CD4-positive, alpha-beta T cell treated with Interleukin-2 at 100 ng/mL for 4 hours (primary cell): Measurements from ENCODE around the gene ESYT2.

Experiments
- DNase-seq: peaks from one replicate; pipeline ENCODE4 v3.0.0-alpha.2; 2020; ENCODE audit warnings: low spot score

The ESYT2 gene

DNA sequence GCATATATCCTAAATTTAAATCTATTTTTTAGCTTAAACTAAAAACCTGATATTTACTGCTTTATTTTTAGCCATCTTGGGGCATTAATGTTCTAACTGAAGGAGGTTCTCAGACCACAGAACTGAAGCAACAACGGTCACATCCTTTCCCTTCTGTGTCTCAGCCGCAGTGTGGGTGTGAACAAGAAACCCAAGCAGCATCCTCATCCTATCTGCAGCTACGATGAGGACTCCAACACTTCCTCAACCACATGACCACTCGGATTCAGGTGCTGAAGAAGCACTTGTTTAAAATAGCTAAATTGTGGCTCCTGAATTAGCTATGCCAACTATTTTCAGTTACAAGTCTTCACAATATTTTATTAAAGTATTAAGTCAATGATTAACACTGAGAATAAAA, 5.3 kb downstream of the ESYT2 start:
- DNase-seq, result peak; percentile 83

DNA sequence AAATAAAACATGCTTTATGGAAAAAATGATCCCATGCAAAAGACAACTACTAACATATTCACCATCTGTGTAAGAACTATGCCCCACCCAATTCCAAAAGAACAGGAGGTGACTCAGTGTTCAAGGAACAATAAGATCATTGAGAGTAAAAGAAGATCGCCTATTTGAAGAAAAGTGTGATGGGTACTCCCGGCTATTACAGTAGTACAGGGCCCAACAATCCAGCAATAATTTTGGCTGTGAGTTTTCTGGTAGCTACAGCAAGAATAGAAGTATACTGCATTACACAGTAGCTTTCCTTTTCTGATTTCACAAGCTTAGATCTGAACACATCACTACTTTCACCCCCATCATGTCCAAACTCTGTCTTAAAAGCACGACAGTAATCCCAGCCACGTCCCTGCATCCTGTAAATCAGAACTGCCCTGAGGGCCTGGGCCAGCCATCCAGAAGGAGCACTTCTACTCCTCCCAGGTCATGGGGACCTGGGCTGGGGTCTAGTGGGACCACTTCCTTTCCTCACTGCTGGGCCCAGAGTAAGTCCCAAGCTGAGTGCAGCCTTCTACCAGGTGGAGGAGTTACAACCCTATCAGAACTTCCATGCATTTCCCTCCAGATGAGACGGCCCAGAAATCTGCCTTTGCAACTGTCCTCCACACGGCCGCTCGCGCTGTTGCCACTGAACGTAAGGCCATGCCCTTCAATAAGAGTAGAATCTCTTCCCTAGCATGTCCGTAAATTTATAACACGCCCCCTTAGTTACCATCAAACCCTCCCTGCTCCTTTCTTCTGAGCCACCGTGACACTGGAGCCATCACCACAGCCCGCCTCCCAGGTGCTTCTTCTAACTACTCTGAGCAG, 7.9 kb downstream of the ESYT2 start:
- peak; percentile 73 for DNase-seq

DNA sequence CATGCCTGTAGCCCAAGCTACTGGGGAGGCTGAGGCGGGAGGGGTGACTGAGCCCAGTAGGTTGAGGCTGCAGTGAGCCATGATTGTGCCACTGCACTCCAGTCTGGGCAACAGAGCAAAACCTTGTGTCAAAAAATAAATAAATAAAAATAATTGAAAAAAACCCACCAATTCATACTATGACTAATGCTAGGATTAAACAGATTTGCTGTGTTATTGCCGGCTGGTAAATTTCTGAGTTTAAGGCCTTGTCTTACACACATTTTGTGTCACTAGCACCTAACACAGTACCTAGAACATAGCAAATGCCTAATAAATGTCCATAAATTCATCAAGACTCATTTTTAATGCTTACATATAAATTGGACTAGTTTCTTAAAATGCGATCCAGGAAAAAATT, 8.7 kb downstream of the ESYT2 start:
- peak; percentile 30 for DNase-seq

DNA sequence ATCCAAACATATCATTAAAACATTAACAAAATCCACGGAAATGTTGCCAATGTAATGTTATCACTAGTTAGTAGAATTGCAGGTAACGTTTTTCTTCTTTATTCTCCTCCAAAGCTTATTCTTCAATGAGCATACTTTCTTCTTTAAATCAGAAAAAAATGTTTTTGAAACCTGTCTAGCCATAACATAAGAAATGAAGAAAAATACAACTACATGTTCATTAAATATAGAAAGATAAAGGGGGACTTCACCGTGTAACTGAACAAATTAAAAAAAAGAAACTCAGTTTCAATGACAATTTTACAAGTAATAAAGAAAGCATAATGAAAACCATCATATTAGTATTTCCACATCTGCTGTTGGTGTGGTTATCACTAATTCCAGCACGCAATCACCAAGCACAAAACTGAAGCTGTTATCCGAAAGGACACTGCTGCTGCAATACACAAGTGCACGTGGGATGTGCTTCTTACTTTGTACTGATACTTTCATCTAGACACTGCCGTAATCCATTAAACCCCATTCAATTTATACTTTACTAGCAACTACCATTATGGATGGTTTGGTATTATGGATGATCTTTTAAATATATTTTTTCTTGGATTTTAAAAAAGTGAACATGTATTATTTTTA, 9.6 kb downstream of the ESYT2 start:
- no peak for DNase-seq

DNA sequence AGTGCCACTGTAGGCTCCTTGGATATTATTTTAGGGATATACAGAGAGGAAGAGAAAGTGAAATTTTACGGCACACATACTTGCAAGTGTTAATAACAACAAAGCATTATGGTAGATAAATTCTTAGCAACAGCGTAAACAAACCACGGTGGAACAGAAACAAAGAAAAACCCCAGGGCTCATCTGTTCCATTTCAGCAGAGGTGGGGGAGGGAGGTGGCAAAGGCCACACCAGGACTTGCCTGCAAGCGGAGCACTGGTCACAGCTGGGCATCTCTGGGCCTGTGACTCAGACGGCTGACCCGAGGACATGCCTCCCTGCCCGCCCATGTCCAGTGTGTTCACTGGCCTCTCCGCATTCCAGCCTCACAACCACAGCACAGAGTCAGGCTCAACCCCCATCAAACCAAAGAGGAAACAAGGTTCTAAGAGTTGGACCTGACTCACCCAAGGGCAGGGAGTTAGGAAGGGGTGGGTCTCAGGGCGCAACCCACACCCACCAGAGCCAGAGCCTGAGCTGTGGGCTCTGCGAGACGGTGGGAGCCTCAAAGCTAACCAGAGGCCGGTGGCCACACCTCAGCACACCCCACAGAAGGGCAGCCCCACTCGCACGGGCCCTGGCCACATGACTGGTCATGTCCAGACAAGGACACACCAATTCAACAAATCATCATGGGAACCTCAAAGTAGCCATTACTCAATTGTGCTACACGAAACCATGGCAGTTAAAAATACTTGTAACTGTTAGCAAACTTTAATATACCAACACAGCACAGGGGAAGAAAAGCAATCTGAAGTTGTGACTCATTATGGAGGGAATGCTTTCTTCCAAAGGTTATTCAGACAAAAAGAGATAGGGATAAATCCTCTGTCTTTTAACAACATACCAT, 10.7 kb downstream of the ESYT2 start:
- DNase-seq, result peak; percentile 85

DNA sequence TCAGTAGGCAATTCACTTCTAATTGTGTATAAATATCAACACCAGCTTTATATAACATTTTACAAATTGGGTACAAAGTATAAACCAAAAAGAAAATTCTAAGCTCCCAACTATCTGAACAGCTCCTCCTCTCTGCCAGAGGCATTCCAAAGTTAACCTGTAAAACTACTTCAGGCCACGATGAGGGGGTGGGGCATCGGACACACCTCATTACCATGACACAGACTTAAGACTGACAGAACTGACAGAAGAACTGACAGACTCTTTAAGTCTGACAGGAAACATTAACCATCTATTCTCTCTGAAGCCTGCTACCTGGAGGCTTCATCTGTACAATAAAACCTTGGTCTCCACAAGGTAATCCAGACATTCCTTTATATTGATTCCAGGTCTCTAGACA, 12.3 kb downstream of the ESYT2 start:
- DNase-seq, result peak; percentile 36

DNA sequence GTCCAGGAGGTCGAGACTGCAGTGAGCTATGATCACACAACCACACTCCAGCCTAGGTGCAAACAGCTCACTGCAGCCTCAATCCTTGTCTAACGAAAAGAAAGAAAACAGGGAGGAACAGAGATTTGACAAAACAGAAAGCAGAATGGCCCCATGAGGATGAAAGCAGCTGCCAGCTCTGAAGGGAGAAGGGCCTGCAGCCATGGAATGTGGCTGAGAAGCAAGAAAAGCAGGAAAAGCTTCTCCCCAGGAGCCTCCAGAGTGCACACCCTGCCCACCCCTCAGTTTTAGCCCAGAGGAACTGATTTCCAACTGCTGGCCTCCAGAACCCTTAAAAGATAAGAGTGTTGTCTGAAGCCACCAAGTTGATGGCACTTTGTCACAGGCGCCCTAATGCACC, 13.0 kb downstream of the ESYT2 start:
- DNase-seq, result no peak

DNA sequence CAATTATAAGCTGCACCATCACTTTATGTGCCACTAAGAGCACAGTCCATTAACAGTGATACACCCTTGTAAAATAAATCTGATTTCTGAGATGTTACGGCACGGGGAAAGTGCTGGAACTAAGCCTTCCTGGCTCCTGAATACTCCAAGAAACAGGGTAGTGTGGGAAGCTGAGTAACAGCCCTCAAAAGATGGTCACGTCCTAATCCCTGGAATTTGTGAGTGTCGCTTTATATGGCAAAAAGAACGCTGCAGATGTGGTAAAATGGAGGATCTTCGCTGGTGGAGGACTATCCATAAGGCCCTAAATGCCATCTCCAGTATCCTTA, 13.5 kb downstream of the ESYT2 start:
- DNase-seq, result no peak

DNA sequence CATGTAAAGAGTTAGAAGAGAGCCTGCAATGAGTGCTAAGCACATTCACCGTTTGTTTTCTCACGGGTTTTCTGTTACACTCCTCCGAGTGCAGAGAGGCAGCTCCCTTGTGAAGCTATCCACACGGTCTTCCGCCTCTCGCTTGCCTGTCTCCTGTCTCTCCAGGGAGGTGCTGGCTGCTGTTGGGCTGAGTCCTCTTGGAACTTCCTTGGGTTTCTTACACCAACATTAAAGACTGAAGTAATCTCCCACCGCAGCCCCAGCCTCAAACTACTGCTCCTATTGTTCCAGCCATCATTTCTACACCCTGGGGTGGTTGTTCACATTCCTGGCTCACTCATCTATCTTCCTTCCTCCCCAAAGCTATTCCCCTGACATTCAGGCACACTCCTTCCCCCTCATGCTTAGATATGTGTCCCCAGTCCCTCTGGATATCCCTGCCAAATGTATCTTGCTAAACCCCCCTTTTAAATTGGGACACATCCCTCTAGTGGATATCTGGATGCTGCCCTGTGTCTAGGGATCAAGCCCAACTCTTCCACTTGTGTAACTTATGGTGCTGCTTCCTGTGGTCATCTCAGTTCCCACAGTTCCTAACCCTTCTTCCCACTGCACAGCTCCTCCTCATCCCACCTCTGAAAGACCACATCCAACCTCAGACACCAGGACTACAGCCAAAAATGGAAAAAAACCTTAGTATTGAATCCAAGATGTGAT, 14.1 kb downstream of the ESYT2 start:
- no peak for DNase-seq

DNA sequence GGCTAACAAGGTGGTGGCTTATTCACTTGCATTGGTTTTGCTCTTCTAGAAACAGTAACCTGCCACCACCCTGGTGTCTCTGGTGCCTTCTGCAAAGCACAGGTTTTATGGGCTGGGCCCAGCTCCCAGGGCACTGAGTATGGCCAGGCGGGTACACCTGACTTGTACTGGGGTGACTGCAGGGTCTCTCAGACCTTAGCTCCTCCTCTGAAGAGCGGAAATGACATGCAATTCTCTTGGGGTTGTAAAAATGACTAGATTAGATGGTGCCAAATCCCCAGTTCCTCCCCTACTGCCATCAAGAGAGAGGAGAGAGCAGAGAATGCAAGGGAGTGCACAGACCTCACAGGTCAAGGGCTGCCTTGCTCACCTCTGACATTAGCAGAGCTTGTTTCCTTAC, 14.7 kb downstream of the ESYT2 start:
- DNase-seq, result peak; percentile 64

DNA sequence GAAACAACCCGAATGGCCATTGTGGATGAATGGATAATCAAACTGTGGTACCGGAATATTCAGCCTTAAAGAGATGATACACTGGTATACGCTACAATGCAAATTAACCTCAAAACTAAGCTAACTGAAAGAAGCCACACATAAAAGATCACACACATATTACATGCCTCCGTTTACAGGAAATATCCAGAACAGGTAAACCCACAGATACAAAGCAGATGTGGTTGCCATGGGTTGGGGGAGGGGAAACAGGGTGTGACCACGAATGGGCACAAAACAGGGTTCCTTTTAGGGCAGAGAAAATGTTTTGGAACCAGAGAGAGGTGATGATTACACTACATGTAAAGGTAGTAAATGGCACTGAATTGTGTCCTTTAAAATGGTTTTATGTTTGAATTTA, 16.6 kb downstream of the ESYT2 start:
- DNase-seq, result peak; percentile 92

DNA sequence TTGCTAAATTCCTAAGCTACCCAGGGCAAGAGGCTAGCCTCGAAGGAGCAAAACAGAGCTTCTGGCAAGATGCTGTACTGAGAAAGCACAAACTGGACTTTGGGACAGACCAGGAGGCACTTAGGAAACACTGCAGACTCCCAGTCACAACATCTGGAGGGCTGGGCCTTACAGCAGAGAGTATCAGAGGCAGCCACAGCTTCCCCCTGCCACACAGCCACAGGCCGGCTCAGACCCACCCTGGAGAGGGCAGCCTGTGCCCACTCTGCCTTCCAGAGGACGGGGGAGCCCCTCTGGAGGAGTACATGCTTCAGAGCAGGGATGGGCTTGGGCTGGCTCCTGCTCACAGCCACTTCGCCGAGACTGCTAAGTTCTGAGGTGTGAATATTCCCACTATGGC, 17.4 kb downstream of the ESYT2 start:
- no peak for DNase-seq

DNA sequence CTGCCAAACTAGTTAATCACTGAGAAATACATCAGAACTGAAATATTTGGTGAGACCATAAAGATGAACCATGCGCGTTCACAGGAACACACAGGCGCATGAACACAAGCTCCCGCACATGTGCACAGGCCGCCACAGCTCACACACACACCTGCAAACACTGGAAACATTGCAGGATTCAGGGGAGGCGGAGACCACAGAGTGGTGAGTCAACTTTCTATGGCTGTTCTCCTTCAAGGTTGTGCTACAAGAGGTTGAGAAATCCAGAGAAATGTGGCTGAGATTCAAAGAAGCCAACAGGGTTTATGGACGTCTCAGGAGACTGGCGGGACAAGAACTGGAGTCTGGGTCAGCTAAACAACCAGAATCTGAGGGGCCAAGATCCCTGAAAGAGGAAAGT, 17.8 kb downstream of the ESYT2 start:
- peak; percentile 70 for DNase-seq

DNA sequence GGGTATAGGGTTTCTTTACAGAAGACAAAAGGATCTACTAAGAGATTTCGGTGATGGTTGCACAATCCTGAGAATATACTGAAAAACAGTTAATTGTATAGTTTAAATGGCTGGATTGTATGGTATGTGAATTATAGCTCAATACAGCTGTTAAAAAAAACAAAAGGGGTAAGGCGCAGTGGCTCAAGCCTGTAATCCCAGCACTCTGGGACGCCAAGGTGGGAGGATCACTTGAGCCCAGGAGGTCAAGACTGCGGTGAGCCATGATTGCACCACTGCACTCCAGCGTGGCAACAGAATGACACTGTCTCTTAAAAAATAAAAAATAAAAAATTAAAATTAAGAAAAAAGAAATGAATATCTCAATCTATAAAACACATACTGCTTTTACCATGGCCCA, 18.5 kb downstream of the ESYT2 start:
- DNase-seq, result no peak

DNA sequence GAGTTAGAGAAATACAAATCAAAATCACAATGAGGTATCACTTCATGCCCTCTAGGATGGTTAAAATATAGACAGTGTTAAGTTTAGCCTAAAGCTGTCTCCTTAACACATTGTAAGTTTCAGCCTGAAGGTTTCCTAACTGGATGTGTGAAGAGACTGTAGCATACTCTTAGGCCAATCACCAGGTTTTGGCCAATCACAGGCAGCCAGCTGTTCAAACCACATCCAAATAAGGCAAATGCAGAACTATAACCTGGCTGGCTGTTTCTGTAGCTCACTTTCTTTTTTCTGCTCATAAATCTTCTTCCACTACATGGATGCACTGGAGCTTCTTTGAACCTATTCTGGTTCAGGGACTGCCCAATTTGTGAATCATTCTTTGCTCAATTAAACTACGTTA, 19.7 kb downstream of the ESYT2 start:
- peak; percentile 35 for DNase-seq

DNA sequence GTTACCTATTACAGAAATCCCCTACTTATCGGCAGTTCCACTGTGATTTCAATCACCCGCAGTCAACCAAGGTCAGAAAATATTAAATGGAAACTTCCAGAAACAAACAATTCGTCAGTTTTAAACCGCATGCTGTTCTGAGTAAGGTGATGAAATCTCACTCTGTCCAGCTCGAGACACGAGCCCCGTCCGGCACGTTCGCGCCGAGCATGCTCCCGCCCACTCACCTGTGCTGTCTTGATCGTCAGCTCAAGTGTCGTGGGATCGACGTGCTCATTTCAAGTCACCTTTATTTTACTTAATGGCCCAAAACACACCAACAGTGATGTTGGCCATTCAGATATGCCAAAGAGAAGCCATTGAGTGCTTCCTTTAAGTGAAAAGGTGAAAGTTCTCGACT, 21.2 kb downstream of the ESYT2 start:
- no peak for DNase-seq

DNA sequence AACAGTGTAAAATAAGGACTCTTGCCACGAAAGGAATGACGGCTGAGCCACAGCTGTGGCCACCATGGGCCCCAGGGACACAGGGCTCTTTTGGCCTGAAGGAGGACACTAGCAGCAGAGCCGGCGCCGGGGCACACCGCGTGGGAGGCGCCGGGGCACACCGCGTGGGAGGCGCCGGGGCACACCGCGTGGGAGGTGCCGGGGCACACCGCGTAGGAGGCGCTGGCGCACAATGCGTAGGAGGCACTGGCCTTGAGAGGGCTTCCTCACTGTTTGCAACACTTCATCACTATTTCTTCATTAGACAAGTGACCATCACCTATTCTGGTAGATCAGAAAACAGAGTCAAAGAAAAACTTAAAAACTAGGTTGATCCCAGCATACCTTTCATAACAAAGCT, 23.4 kb downstream of the ESYT2 start:
- no peak for DNase-seq

DNA sequence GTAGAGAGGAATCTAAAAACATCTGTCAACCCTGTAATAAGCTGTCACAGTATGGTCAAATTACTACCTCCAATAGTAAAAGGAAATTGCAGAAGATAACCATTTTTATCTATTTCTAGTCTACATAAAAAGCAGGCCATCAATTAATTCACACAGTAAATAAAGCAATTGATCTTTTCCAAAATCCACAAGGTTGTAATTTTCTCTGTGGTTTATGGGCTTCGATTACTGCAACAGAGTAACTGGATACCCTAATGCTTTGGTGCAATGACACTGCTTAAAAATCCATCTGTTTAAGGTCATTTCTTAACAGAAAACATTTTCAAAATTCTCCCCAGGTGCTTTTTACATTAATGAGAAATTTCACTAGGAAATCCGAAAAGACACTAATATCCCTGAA, 23.9 kb downstream of the ESYT2 start:
- DNase-seq, result no peak

DNA sequence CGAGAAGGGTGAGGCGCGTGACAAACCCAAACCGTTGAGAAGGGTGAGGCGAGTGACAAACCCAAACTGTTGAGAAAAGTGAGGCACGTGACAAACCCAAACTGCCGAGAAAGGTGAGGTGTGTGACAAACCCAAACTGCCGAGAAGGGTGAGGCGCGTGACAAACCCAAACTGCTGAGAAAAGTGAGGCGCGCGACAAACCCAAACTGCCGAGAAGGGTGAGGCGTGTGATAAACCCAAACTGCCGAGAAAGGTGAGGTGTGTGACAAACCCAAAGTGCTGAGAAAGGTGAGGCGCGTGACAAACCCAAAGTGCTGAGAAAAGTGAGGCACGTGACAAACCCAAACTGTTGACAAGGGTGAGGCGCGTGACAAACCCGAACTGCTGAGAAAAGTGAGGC, 25.0 kb downstream of the ESYT2 start:
- DNase-seq, result peak; percentile 46

DNA sequence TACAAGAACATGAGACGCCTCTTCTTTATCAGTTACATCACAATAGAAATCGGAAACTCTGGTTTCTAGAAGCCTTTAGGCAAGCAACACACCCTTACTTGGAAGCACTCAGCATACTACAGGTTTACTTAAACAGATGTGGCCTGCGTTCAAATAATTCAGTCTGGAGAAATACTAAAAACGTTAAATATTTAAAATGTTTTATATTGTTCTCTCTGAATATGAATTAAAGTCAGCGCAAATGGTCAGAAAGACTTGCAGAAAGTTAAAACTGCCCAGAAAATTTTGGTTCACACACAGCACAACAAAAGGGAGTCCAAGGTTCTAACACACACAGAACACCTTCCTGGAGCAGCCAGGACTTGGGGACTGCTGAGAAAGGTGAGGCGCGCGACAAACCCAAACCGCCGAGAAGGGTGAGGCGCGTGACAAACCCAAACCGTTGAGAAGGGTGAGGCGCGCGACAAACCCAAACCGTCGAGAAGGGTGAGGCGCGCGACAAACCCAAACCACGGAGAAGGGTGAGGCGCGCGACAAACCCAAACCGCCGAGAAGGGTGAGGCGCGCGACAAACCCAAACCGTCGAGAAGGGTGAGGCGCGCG, 25.8 kb downstream of the ESYT2 start:
- DNase-seq, result peak; percentile 26

DNA sequence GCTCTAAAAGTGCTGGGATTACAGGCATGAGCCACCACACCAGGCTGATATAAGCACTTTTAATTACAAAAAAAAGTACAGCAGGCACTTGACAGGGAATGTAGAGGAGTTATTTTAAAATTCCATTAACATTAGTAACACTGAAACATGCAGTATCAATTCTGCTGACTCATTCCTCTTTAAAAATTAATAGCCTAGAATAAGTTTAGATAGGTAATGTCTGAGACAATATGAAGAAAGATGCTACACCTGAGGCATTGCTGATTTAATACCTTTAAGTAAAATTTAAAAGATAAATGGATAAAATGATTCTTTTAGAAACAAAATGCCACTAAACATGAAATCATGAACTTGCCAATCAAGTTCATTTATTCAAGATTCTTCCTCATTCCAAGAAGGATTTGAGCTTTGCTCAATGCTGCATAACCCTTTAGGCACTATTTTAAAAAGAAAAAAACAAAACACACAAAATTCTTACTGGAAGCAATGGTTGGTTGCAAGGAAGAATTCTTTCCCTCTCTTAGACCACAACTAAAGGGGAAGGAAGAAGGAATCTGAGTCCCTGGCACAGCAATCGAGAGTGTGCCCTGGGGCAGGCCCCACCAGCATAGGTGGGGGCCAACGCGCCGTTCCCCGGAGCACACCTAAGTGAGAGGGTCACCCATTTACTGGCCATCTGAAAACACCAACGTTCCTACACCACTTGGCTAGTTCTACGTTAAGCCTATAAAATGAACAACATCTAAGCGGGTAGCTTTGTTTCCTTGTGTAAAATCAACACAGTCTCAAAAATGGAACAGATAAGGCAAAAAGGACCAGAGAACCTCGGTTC, 26.6 kb downstream of the ESYT2 start:
- DNase-seq, result no peak
